Activated naive CD4-positive, alpha-beta T cell treated with anti-CD3 and anti-CD28 coated beads for 36 hours (primary cell): ENCODE data around the gene LPXN. TPM values are rescaled to one million over a fixed set of nuclear protein-coding genes. Genes with fewer than 3 reads are reported as not detected.
"Not testable (repeated sequence)": the region's sequence is repeated elsewhere in the genome, so short reads cannot be mapped to it uniquely, and the experiment has no call there.

ENCODE experiments used
- CTCF ChIA-PET: fragments of 350-600 bp; sonication (Branson Sonifier 250); formaldehyde crosslinking; loops from one replicate; lab custom pipeline; 2021; ENCODE audit warnings: antibody characterized with exemption; lab: Charles Lee
- DNase-seq: peaks from one replicate; pipeline ENCODE4 v3.0.0-alpha.2; 2020
- H3K27ac Mint-ChIP-seq: one replicate; pipeline ENCODE4 v1.8.0; 2021; ENCODE audit warnings: mild to moderate bottlenecking, mixed read lengths
- H3K27me3 Mint-ChIP-seq: one replicate; pipeline ENCODE4 v1.8.0; 2021; ENCODE audit warnings: low read depth, mixed read lengths
- H3K36me3 Mint-ChIP-seq: one replicate; pipeline ENCODE4 v1.8.0; 2021; ENCODE audit warnings: low read depth, mixed read lengths
- H3K4me1 Mint-ChIP-seq: one replicate; pipeline ENCODE4 v1.8.0; 2021; ENCODE audit warnings: low read depth, mixed read lengths
- H3K4me3 Mint-ChIP-seq: one replicate; pipeline ENCODE4 v1.8.0; 2021; ENCODE audit warnings: mild to moderate bottlenecking, moderate library complexity, mixed read lengths
- H3K9me3 Mint-ChIP-seq: one replicate; pipeline ENCODE4 v1.8.0; 2021; ENCODE audit warnings: mixed read lengths
- intact Hi-C: fragments of 100-400 bp; cut with micrococcal nuclease; formaldehyde crosslinking; loops from one replicate; pipeline ENCODE4 v1.15.1; 2023
- total RNA-seq, 2 experiments: library from RNA; stranded (reverse); gene quantifications; one replicate each; pipeline ENCODE4 v1.2.3, GENCODE V29; 2021

Gene LPXN
- total RNA-seq, 2 experiments from 2014 or later, result 84.9 to 85.1 TPM

DNA sequence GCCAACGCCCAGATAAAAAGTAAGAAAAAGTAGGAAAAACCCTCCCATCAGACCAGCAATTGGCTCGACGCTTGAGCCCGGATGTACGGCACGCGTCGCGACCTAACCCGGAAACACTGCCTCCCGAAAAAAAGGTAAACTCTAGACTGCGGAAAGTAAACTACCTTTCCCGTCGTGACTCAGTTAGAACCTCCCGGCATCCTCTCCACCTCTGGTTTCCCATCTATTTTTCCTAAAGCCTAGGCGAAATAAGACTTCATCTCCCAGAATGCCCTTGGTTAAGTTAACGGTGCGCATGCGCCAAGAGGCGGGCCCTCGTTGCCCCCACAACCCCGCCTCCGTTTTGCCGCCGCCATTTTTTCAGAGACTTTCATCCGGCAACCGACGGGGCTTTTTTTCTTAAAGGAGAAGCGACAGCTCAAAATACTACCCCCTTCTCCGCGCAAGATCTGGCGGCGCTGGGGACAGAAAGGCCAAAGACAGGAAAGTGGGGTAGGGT, 2.5 kb upstream of the LPXN start:
- DNase-seq, result peak; percentile 95
- CTCF ChIA-PET, result interaction anchor here (1.3 to 3.3 kb wide), 5 partner anchors 11 to 52 kb away, joined by 3 to 48 read pairs (median 13); no protein-coding TSS in a partner anchor
- peak overlapping the region; percentile 99 for H3K27ac Mint-ChIP-seq
- H3K9me3 Mint-ChIP-seq, result no peaks in the 10 kb centered on the region
- H3K27me3 Mint-ChIP-seq, result no peaks in the 10 kb centered on the region
- peaks cover 21% of the 10 kb centered on the region for H3K36me3 Mint-ChIP-seq
- H3K4me1 Mint-ChIP-seq, result peaks cover 52% of the 10 kb centered on the region
- intact Hi-C loops, result loop anchor here (1.0 to 10.0 kb wide), 18 partner anchors 149 to 1253 kb away; partner anchors contain the start of genes CLP1, FAM111B, MED19 and MRPL16
- H3K4me3 Mint-ChIP-seq, result peak overlapping the region; percentile 100

GRCh38 chr11:58577555-58578135, 2.0 kb upstream of the LPXN start:
- H3K9me3 Mint-ChIP-seq, result no peaks in the 10 kb centered on the region
- no peaks in the 10 kb centered on the region for H3K27me3 Mint-ChIP-seq
- peak overlapping the region; percentile 100 for H3K4me3 Mint-ChIP-seq
- CTCF ChIA-PET, result interaction anchor here (0.6 to 3.3 kb wide), 9 partner anchors 10 to 818 kb away, joined by 3 to 48 read pairs (median 7); no protein-coding TSS in a partner anchor
- intact Hi-C loops, result loop anchor here (1.0 to 10.0 kb wide), 26 partner anchors 44 to 1253 kb away; partner anchors contain the start of genes CLP1, FAM111B, MED19 and MRPL16
- peaks cover 49% of the 10 kb centered on the region for H3K4me1 Mint-ChIP-seq
- peak; percentile 87 for DNase-seq
- peak overlapping the region; percentile 99 for H3K27ac Mint-ChIP-seq
- peaks cover 21% of the 10 kb centered on the region for H3K36me3 Mint-ChIP-seq

GRCh38 chr11:58576887-58577471, 1.3 kb upstream of the LPXN start:
- CTCF ChIA-PET, result interaction anchor here (0.6 to 3.3 kb wide), 25 partner anchors 10 to 817 kb away, joined by 3 to 48 read pairs (median 4); no protein-coding TSS in a partner anchor
- intact Hi-C loops, result loop anchor here (1.0 to 10.0 kb wide), 11 partner anchors 44 to 1238 kb away; partner anchors contain the start of gene MRPL16
- H3K4me3 Mint-ChIP-seq, result peak overlapping the region; percentile 100
- peaks cover 21% of the 10 kb centered on the region for H3K36me3 Mint-ChIP-seq
- peak overlapping the region; percentile 99 for H3K27ac Mint-ChIP-seq
- H3K27me3 Mint-ChIP-seq, result no peaks in the 10 kb centered on the region
- DNase-seq, result no peak
- H3K9me3 Mint-ChIP-seq, result no peaks in the 10 kb centered on the region
- H3K4me1 Mint-ChIP-seq, result peaks cover 46% of the 10 kb centered on the region

DNA sequence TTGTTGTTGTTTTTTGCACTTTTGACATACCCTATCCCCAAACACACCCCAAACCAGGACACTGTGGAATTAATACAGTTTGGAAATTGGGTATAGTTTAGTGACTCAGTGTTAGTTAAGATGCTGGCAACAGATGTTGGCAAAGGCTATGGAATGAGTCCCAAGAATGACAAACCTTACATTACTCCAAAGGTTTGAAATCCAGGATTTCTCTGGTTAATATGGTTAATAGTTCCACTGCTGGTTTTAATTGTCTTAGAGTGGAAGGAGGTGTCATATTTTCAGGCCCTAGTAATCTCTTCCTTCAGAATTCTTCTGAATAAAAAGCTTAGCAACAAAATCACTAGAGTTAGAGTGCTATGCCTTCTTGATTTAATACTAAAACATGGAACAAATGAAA, 775 bp downstream of the LPXN start:
- no peak for DNase-seq
- Mint-ChIP-seq H3K9me3 (no peaks in the 10 kb centered on the region), H3K36me3 (peaks cover 25% of the 10 kb centered on the region), H3K4me3 (peak overlapping the region; percentile 100), H3K27me3 (no peaks in the 10 kb centered on the region), H3K27ac (peak overlapping the region; percentile 99), H3K4me1 (peaks cover 46% of the 10 kb centered on the region)
- CTCF ChIA-PET, result interaction anchor here (1.3 to 3.3 kb wide), 3 partner anchors 11 to 55 kb away, joined by 3 to 48 read pairs (median 7); no protein-coding TSS in a partner anchor
- intact Hi-C loops, result loop anchor here (5.0 to 10.0 kb wide), 3 partner anchors 152 to 1240 kb away; partner anchors contain the start of gene MRPL16

GRCh38 chr11:58573451-58574104, 2.1 kb downstream of the LPXN start:
- H3K27ac Mint-ChIP-seq, result peak overlapping the region; percentile 99
- peaks cover 31% of the 10 kb centered on the region for H3K36me3 Mint-ChIP-seq
- H3K4me1 Mint-ChIP-seq, result peaks cover 54% of the 10 kb centered on the region

GRCh38 chr11:58572906-58573305, 2.8 kb downstream of the LPXN start:
- DNase-seq, result peak; percentile 8
- Mint-ChIP-seq H3K36me3 (peaks cover 38% of the 10 kb centered on the region), H3K27ac (peak overlapping the region; percentile 99), H3K4me3 (peak overlapping the region; percentile 100), H3K4me1 (peaks cover 61% of the 10 kb centered on the region)
- CTCF ChIA-PET, result interaction anchor here (0.6 to 1.6 kb wide), 6 partner anchors 21 to 916 kb away, joined by 3 to 15 read pairs (median 4); no protein-coding TSS in a partner anchor
- H3K9me3 Mint-ChIP-seq, H3K27me3 Mint-ChIP-seq: not testable (repeated sequence)
- intact Hi-C loops, result loop anchor here (1.0 to 10.0 kb wide), 4 partner anchors 11 to 1242 kb away; partner anchors contain the start of gene MRPL16

More at GRCh38 chr11:58573451-58574104, 2.1 kb downstream of the LPXN start:
- Mint-ChIP-seq H3K4me3 (peak overlapping the region; percentile 100), H3K9me3 (no peaks in the 10 kb centered on the region), H3K27me3 (no peaks in the 10 kb centered on the region)
- intact Hi-C loops, result loop anchor here (1.0 to 10.0 kb wide), 4 partner anchors 11 to 1241 kb away; partner anchors contain the start of gene MRPL16
- CTCF ChIA-PET, result interaction anchor here (0.6 to 1.6 kb wide), 8 partner anchors 10 to 82 kb away, joined by 3 to 15 read pairs (median 4); no protein-coding TSS in a partner anchor
- peak; percentile 87 for DNase-seq

DNA sequence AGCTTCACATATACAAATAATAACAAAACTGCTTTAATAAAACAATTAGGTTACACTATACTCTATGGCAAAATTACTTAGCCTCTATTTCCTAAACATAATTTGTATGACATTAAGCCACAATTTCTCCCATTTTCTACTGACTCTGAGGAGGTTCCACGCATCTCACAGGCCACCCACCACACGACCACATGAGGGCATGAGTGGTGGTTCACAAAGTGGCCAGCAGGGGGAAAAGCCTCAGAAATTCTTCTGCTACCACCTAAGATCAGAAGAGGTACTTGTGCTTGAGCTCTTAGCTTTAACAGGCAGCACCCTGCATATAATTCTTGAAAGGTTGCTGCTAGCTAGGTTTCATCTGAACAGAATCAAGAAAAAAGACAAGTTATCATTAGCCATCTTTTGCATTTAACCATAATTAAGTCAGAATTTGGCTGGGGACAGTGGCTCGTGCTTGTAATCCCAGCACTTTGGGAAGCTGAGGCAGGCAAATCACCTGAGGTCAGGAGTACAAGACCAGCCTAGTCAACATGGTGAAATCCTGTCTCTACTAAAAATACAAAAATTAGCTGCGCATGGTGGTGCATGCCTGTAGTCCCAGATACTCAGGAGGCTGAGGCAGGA, 7.7 kb downstream of the LPXN start:
- intact Hi-C loops, result no loop called here
- Mint-ChIP-seq H3K4me3 (peak overlapping the region; percentile 0), H3K4me1 (peaks cover 63% of the 10 kb centered on the region), H3K9me3 (no peaks in the 10 kb centered on the region), H3K27me3 (no peaks in the 10 kb centered on the region), H3K36me3 (peaks cover 44% of the 10 kb centered on the region), H3K27ac (peak overlapping the region; percentile 67)
- peak; percentile 83 for DNase-seq
- CTCF ChIA-PET, result interaction anchor here (0.5 to 4.1 kb wide), 26 partner anchors 9 to 767 kb away, joined by 3 to 49 read pairs (median 4); no protein-coding TSS in a partner anchor

- CTCF ChIA-PET, result interaction anchor here (0.8 to 2.7 kb wide), 5 partner anchors 10 to 65 kb away, joined by 3 to 10 read pairs (median 3); no protein-coding TSS in a partner anchor
- Mint-ChIP-seq H3K4me3 (no peak overlapping the region), H3K27ac (no peak overlapping the region), H3K9me3 (no peaks in the 10 kb centered on the region), H3K4me1 (peaks cover 60% of the 10 kb centered on the region), H3K27me3 (no peaks in the 10 kb centered on the region), H3K36me3 (peaks cover 35% of the 10 kb centered on the region)
- no peak for DNase-seq
- intact Hi-C loops, result loop anchor here (1.0 kb wide), 1 partner anchor 8 kb away; no protein-coding TSS in a partner anchor
Observed at GRCh38 chr11:58564231-58564630, 11.4 kb downstream of the LPXN start.

- Mint-ChIP-seq H3K27ac (peak overlapping the region; percentile 84), H3K36me3 (peaks cover 26% of the 10 kb centered on the region), H3K4me1 (peaks cover 43% of the 10 kb centered on the region), H3K27me3 (no peaks in the 10 kb centered on the region), H3K4me3 (no peak overlapping the region), H3K9me3 (no peaks in the 10 kb centered on the region)
- intact Hi-C loops, result loop anchor here (1.0 kb wide), 1 partner anchor 11 kb away; no protein-coding TSS in a partner anchor
- CTCF ChIA-PET, result interaction anchor here (2.7 kb wide), 1 partner anchor 39 kb away, joined by 10 read pairs; no protein-coding TSS in a partner anchor
- DNase-seq, result peak; percentile 7
Observed at GRCh38 chr11:58562375-58562800, 13.3 kb downstream of the LPXN start.

GRCh38 chr11:58561394-58562098, 14.1 kb downstream of the LPXN start:
- peaks cover 49% of the 10 kb centered on the region for H3K4me1 Mint-ChIP-seq
- intact Hi-C loops, result loop anchor here (1.0 kb wide), 1 partner anchor 12 kb away; no protein-coding TSS in a partner anchor
- H3K27me3 Mint-ChIP-seq, result no peaks in the 10 kb centered on the region
- H3K27ac Mint-ChIP-seq, result no peak overlapping the region
- no peak overlapping the region for H3K4me3 Mint-ChIP-seq
- H3K36me3 Mint-ChIP-seq, result peaks cover 30% of the 10 kb centered on the region
- H3K9me3 Mint-ChIP-seq, result no peaks in the 10 kb centered on the region
- CTCF ChIA-PET, result interaction anchor here (1.0 to 1.1 kb wide), 2 partner anchors 7 to 79 kb away, joined by 3 read pairs; no protein-coding TSS in a partner anchor
- no peak for DNase-seq
